HFF-Myc (cell line): ENCODE data around the gene MGARP.
A peak's percentile ranks its signal among the peaks of the same experiment; 100 is the strongest.
"Not testable (repeated sequence)": the region's sequence is repeated elsewhere in the genome, so short reads cannot be mapped to it uniquely, and the experiment has no call there.

Experiments used
- DNase-seq: peaks from one replicate; pipeline ENCODE4 v3.0.0-alpha.2; 2011; ENCODE audit warnings: low read depth; ENCODE audit errors: extremely low read depth
- H3K4me3 ChIP-seq: replicated peaks from 2 replicates; pipeline ENCODE4 v1.5.1; 2011; ENCODE audit warnings: low read depth, mild to moderate bottlenecking, control low read depth, low read length
- TF ChIP-seq, protein P1 (sequence below): IDR thresholded peaks from 2 replicates; pipeline ENCODE4 v1.5.1; 2012; ENCODE audit warnings: mild to moderate bottlenecking, low read depth, low read length, control low read depth; ENCODE audit errors: missing control alignments

The MGARP gene

DNA sequence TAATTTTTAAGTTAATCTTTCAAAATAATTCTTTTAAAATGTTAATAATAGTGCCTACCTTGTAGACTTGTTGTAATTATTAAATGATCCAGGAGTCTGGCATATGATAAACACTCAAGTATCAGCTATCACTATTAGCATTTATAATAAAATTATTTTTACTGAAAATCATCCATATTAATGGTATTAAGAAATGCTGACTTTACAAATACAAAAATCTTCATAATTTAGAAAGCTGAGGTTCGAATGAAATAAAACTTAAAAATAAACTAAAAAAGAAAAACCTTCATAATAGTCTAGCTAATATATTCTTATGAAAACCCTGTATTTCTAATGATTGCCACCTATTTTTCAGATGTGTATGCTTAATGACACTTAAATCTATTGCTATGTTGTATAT lies 5.2 kb downstream of the MGARP start:
- no peak overlapping the region for H3K4me3 ChIP-seq
- TF ChIP-seq, protein P1, sequence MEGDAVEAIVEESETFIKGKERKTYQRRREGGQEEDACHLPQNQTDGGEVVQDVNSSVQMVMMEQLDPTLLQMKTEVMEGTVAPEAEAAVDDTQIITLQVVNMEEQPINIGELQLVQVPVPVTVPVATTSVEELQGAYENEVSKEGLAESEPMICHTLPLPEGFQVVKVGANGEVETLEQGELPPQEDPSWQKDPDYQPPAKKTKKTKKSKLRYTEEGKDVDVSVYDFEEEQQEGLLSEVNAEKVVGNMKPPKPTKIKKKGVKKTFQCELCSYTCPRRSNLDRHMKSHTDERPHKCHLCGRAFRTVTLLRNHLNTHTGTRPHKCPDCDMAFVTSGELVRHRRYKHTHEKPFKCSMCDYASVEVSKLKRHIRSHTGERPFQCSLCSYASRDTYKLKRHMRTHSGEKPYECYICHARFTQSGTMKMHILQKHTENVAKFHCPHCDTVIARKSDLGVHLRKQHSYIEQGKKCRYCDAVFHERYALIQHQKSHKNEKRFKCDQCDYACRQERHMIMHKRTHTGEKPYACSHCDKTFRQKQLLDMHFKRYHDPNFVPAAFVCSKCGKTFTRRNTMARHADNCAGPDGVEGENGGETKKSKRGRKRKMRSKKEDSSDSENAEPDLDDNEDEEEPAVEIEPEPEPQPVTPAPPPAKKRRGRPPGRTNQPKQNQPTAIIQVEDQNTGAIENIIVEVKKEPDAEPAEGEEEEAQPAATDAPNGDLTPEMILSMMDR, result no peak
- no peak for DNase-seq

DNA sequence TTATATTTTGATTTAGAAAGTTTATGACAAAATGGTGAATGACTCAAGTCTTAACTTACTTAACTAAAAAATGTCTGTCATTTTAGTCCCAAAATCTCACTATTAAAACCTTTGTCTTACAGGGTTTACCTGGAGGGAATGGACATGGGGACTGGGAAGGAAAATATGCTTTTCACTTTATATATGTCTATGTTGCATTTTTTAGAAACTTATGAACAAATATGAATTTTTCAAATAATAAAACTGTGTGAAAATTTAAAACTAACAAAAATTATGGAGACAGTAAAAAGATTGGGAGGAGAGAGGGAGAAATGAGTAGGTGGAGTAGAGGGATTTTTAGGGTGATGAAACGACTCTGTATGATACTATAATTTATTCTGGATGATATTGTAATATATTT lies 6.2 kb downstream of the MGARP start:
- TF ChIP-seq, protein P1, result no peak
- no peak overlapping the region for H3K4me3 ChIP-seq
- DNase-seq, result no peak

DNA sequence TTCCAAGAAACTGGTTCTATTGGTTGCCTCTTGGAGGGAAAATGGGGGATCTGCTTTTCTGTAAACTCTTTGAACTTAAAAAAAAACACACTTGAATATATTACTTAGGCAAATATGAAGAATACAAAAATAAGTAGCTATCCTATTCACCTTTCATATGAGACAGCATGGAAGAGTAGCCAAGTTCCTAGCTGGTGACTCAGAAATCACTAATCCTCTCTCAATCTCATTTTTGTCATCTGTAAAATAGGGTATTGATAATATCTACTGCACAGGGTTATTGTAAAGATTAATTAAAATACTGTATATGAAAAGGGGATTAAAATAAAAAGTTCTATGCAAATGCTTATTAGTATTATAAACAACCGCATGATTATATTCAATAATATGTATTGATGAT lies 12.7 kb downstream of the MGARP start:
- TF ChIP-seq, protein P1, result no peak
- no peak overlapping the region for H3K4me3 ChIP-seq
- no peak for DNase-seq

DNA sequence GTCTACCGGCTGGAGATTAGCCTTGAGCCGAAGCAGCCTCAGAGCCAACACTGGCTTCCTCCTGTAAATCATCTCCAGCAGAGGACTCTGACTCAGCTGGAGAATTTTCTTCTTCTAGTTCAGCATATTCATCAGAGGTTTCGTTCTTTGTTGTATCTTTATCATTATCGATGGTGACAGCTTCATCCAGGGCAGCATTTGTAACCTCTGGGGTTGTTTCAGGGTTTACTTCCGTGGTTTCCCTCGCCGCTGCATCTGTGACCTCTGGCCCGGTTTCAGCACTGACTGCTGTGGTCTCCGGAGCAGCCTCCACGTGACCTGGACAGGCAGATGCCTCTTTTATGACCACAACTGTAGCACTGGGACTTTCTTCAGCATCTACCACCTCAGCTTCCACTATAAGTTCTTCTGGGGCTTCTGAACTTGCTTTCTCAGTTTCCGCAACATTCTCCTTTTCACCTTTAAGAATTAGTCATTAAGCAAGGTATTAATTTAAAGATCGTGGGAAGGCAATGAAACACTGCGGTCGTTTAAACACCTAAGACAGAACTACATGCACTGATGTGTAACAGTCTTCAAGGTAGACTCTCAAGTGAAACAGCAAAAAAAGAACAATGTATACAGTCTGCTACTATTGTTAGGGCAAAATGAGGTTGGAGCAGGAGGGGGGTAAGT lies 13.3 kb downstream of the MGARP start:
- peak overlapping the region; percentile 19; the same call in 1 of the 2 replicates for H3K4me3 ChIP-seq
- TF ChIP-seq, protein P1, result no peak
- peak; percentile 59 for DNase-seq

DNA sequence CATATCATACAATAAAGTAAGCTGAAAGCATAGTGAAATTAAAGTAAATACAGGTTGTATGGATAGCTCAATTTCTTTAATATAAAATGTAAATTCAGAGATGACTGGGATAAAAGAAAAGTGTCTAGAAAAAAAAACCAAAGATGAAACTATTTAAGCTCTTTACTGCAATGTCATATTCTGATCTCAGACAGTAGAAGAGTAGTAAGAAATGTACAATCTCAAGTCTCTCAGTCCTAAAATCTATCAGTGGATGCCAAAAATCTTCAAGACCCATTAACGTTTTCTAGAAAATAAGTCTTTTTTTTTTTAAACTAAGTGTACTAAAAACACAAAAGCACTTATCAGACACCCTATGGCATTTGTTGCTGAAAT lies 13.8 kb downstream of the MGARP start:
- DNase-seq, result no peak
- H3K4me3 ChIP-seq, result peak overlapping the region; percentile 19; the same call in 1 of the 2 replicates

GRCh38 chr4:139265654-139266053 lies 14.4 kb downstream of the MGARP start:
- TF ChIP-seq, protein P1, result no peak
- DNase-seq, result no peak
- no peak overlapping the region for H3K4me3 ChIP-seq

More for the DNA sequence above, 13.8 kb downstream of the MGARP start:
- TF ChIP-seq, protein P1, result no peak

GRCh38 chr4:139256349-139256748 lies 23.7 kb downstream of the MGARP start:
- H3K4me3 ChIP-seq, result no peak overlapping the region
- no peak for DNase-seq

DNA sequence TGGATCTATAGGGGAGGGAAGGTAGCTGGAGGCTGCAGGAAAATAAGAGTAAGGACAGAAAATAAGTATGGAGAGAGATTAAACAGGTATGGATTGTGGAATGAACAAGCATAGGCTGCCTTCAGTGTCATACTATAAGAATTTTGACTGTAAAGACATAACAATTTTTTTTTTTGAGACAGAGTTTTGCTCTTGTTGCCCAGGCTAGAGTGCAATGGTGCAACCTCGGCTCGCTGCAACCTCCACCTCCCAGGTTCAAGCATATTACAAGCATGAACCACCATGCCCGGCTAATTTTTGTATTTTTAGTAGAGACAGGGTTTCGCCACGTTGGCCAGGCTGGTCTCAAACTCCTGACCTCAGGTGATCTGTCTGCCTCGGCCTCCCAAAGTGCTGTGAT lies 24.4 kb downstream of the MGARP start:
- not testable (repeated sequence) for DNase-seq, H3K4me3 ChIP-seq

More at GRCh38 chr4:139256349-139256748, 23.7 kb downstream of the MGARP start:
- TF ChIP-seq, protein P1, result no peak
